B cell (primary cell): Measurements from ENCODE around the gene RBM19. TPM values are rescaled to one million over a fixed set of nuclear protein-coding genes. Genes with fewer than 3 reads are reported as not detected.
"Not testable (repeated sequence)": the region's sequence is repeated elsewhere in the genome, so short reads cannot be mapped to it uniquely, and the experiment has no call there.

Source experiments
- ATAC-seq: fragments of 200-7000 bp; cut with Tn5 transposase; one replicate; pipeline ENCODE4 v1.10.0; 2021; ENCODE audit warnings: low read depth, mild to moderate bottlenecking, moderate number of reproducible peaks, moderate library complexity
- CTCF ChIA-PET: fragments of 350-600 bp; sonication (Branson Sonifier 250); formaldehyde crosslinking; loops from one replicate; lab custom pipeline; 2021; ENCODE audit warnings: antibody characterized with exemption, inconsistent platforms; lab: Charles Lee
- POLR2A ChIA-PET: fragments of 350-600 bp; sonication (Branson Sonifier 250); formaldehyde crosslinking; loops from one replicate; lab custom pipeline; 2021; ENCODE audit warnings: antibody characterized with exemption; lab: Charles Lee
- DNase-seq: peaks from one replicate; pipeline ENCODE4 v3.0.0; 2013
- H2AFZ ChIP-seq: 2 replicates; pipeline ENCODE4 v1.6.1; 2012; ENCODE audit warnings: mild to moderate bottlenecking, low read depth, low read length; ENCODE audit not compliant: insufficient read depth, poor library complexity, severe bottlenecking
- H3K27ac ChIP-seq, 2 donors: 1 replicate in 1 of 2; 2 replicates in 1 of 2; pipeline ENCODE4 v1.5.1; 2012 to 2013; ENCODE audit warnings: low read length in 2 of 2, mild to moderate bottlenecking in 2 of 2, moderate library complexity in 1 of 2
- H3K27me3 ChIP-seq, 4 experiments: fragments of 200-600 bp in 1 of 4; sonication (generic) in 1 of 4; replicated peaks in 1 of 4; 1 replicate in 2 of 4; 2 replicates in 2 of 4; pipeline versions ENCODE4 v1.6.1 to v1.7.0; 2013 to 2016; ENCODE audit warnings: low read length in 3 of 4, mild to moderate bottlenecking in 2 of 4, mixed read lengths in 1 of 4, moderate library complexity in 1 of 4; ENCODE audit not compliant: insufficient read depth in 4 of 4, control insufficient read depth in 3 of 4; ENCODE audit errors: control extremely low read depth in 1 of 4
- H3K36me3 ChIP-seq, 2 experiments: replicated peaks in 1 of 2; 1 replicate in 1 of 2; 2 replicates in 1 of 2; pipeline versions ENCODE4 v1.6.1 to v1.7.1; 2013; ENCODE audit warnings: low read length in 1 of 2; ENCODE audit not compliant: insufficient read depth in 2 of 2, control insufficient read depth in 1 of 2; ENCODE audit errors: control extremely low read depth in 1 of 2, extremely low read depth in 1 of 2
- H3K4me1 ChIP-seq, 2 donors: fragments of 200-600 bp in 1 of 2; sonication (generic) in 1 of 2; 1 replicate in 1 of 2; 2 replicates in 1 of 2; pipeline versions ENCODE4 v1.5.1 to v1.6.1; 2013 to 2017; ENCODE audit warnings: low read length in 2 of 2; ENCODE audit not compliant: control insufficient read depth in 2 of 2, insufficient read depth in 2 of 2
- H3K4me2 ChIP-seq: replicated peaks from 2 replicates; pipeline ENCODE3; 2012; ENCODE audit warnings: mild to moderate bottlenecking, low read depth, low read length; ENCODE audit not compliant: poor library complexity, severe bottlenecking
- H3K4me3 ChIP-seq, 5 experiments: fragments of 200-600 bp in 1 of 5; sonication (generic) in 1 of 5; 1 replicate in 3 of 5; 2 replicates in 2 of 5; pipeline versions ENCODE4 v1.5.1 to v1.7.0; 2011 to 2016; ENCODE audit warnings: low read length in 4 of 5, mild to moderate bottlenecking in 4 of 5, low read depth in 2 of 5, control low read depth in 1 of 5, moderate library complexity in 1 of 5; ENCODE audit not compliant: insufficient read depth in 1 of 5; ENCODE audit errors: control extremely low read depth in 1 of 5, extremely low read depth in 1 of 5
- H3K79me2 ChIP-seq: fragments of 200-600 bp; sonication (generic); one replicate; pipeline ENCODE4 v1.6.0; 2016; ENCODE audit warnings: low read length; ENCODE audit not compliant: control insufficient read depth, insufficient read depth
- H3K9ac ChIP-seq: fragments of 200-600 bp; sonication (generic); 2 replicates; pipeline ENCODE4 v1.6.1; 2017; ENCODE audit warnings: mild to moderate bottlenecking, low read length, moderate library complexity
- H3K9me3 ChIP-seq, 3 donors: one replicate each; pipeline versions ENCODE4 v1.6.1 to v1.7.1; 2013; ENCODE audit warnings: low read length in 2 of 3; ENCODE audit not compliant: control insufficient read depth in 2 of 3, insufficient read depth in 1 of 3; ENCODE audit errors: control extremely low read depth in 1 of 3
- H4K20me1 ChIP-seq: 2 replicates; pipeline ENCODE4 v1.6.0; 2012; ENCODE audit warnings: mild to moderate bottlenecking, low read length; ENCODE audit not compliant: insufficient read depth, control insufficient read depth, poor library complexity, severe bottlenecking
- H3K27ac Mint-ChIP-seq: one replicate; pipeline ENCODE4 v1.8.0; 2021; ENCODE audit warnings: mixed read lengths
- H3K27me3 Mint-ChIP-seq: one replicate; pipeline ENCODE4 v1.8.0; 2021; ENCODE audit warnings: mixed read lengths
- H3K4me1 Mint-ChIP-seq: one replicate; pipeline ENCODE4 v1.8.0; 2021; ENCODE audit warnings: mixed read lengths
- H3K4me3 Mint-ChIP-seq: one replicate; pipeline ENCODE4 v1.8.0; 2021; ENCODE audit warnings: mixed read lengths
- H3K9me3 Mint-ChIP-seq: one replicate; pipeline ENCODE4 v1.8.0; 2022; ENCODE audit warnings: mixed read lengths; ENCODE audit not compliant: insufficient read depth
- CTCF ChIP-seq: fragments of 200-600 bp; IDR thresholded peaks from one replicate; pipeline ENCODE4 v1.8.0; 2022; ENCODE audit warnings: antibody characterized with exemption, mild to moderate bottlenecking
- EZH2 ChIP-seq: IDR thresholded peaks from 2 replicates; pipeline ENCODE4 v1.6.1; 2012; ENCODE audit warnings: borderline replicate concordance, low read depth, mild to moderate bottlenecking, moderate library complexity, low read length; ENCODE audit not compliant: insufficient read depth, poor library complexity, severe bottlenecking
- WGBS: methylation state at CpG from one replicate; pipeline ENCODE4 v1.1.5; 2013; ENCODE audit warnings: missing lambda C conversion rate; ENCODE audit not compliant: insufficient coverage; 5-methylcytosine and 5-hydroxymethylcytosine counted together
- intact Hi-C: fragments of 100-400 bp; cut with micrococcal nuclease; formaldehyde crosslinking; loops from one replicate; pipeline ENCODE4 v1.10.0; 2022
- polyA plus RNA-seq: library from polyadenylated mRNA; depleted of rRNA; stranded (reverse); fragments of >200 nt; gene quantifications from 2 replicates; pipeline ENCODE4 v1.2.3, GENCODE V29; 2012
- total RNA-seq, 2 donors: library from RNA; stranded (reverse); fragments of 120-200 nt in 1 of 2; gene quantifications; 1 replicate in 1 of 2; 2 replicates in 1 of 2; pipeline versions ENCODE4 v1.2.3 to v1.2.4, GENCODE V29; 2013 to 2022

The RBM19 gene
- total and polyA plus RNA-seq, 2 donors (not counting 1 experiment from before 2014, with no cell fraction given), result 43.1 to 90.0 TPM

GRCh38 chr12:113903381-113903863 lies 62.7 kb downstream of the RBM19 start:
- Histone ChIP-seq H4K20me1 (no peaks in the 10 kb centered on the region), H3K4me3 (no peak overlapping the region), H3K9me3 (no peaks in the 10 kb centered on the region), H3K36me3 (peaks cover 0 to 36% of the 10 kb centered on the region in 2 experiments), H2AFZ (no peak overlapping the region), H3K27me3 (no peaks in the 10 kb centered on the region), H3K9ac (no peak overlapping the region), H3K27ac (no peak overlapping the region), H3K4me1 (no peaks in the 10 kb centered on the region), H3K4me2 (no peak overlapping the region), H3K79me2 (no peaks in the 10 kb centered on the region)
- intact Hi-C loops, result no loop called here
- 92% methylated on average over 3 of the region's 4 CpGs for WGBS
- ChIA-PET POLR2A (no interaction called here), CTCF (no interaction called here)
- H3K4me1 Mint-ChIP-seq, result no peaks in the 10 kb centered on the region
- TF ChIP-seq CTCF (no peak), EZH2 (no peak)
- DNase-seq (no peak), ATAC-seq (no peak)
- no peaks in the 10 kb centered on the region for H3K27me3 Mint-ChIP-seq
- H3K9me3 Mint-ChIP-seq, result no peaks in the 10 kb centered on the region
- no peak overlapping the region for H3K27ac Mint-ChIP-seq
- no peak overlapping the region for H3K4me3 Mint-ChIP-seq

GRCh38 chr12:113901319-113901718 lies 64.8 kb downstream of the RBM19 start:
- H3K27me3 Mint-ChIP-seq, CTCF ChIA-PET, H4K20me1 ChIP-seq, DNase-seq, H3K27ac Mint-ChIP-seq, H3K4me3 Mint-ChIP-seq, H3K27me3 ChIP-seq, POLR2A ChIA-PET, H3K9me3 Mint-ChIP-seq, H2AFZ ChIP-seq, intact Hi-C loops, H3K79me2 ChIP-seq, H3K4me1 Mint-ChIP-seq, ATAC-seq, H3K9me3 ChIP-seq, H3K4me1 ChIP-seq, H3K27ac ChIP-seq, H3K4me2 ChIP-seq, H3K4me3 ChIP-seq, H3K9ac ChIP-seq: not testable (repeated sequence)
- H3K36me3 ChIP-seq, result peaks cover 0 to 35% of the 10 kb centered on the region in 2 experiments
- no CpG with 5 or more reads among the region's 6 CpGs for WGBS
